Natural killer cell treated with Interleukin-12 subunit alpha and Interleukin-12 subunit beta and Interleukin-15 and Interleukin-18, amount 100 ng/mL, for 72 hours (primary cell): ENCODE results near the gene TMOD2. TPM values are rescaled to one million over a fixed set of nuclear protein-coding genes. Genes with fewer than 3 reads are reported as not detected.
A peak's percentile ranks its signal among the peaks of the same experiment; 100 is the strongest.

ENCODE experiments used
- ATAC-seq, 2 donors: fragments of 150-1000 bp; cut with Tn5 transposase in 1 of 2; sonication (Bioruptor Pico), chemical (Tn5 transposase) in 1 of 2; 2 replicates each; pipeline ENCODE4 v1.10.0; 2021
- DNase-seq: peaks from one replicate; pipeline ENCODE4 v3.0.0; 2022; ENCODE audit warnings: low spot score
- H3K27ac Mint-ChIP-seq, 2 donors: 1 replicate in 1 of 2; 2 replicates in 1 of 2; pipeline ENCODE4 v1.8.0; 2022; ENCODE audit warnings: mixed read lengths in 2 of 2, mild to moderate bottlenecking in 1 of 2, moderate library complexity in 1 of 2
- H3K27me3 Mint-ChIP-seq, 2 donors: 1 replicate in 1 of 2; 2 replicates in 1 of 2; pipeline ENCODE4 v1.8.0; 2022; ENCODE audit warnings: mixed read lengths in 2 of 2
- H3K36me3 Mint-ChIP-seq: one replicate; pipeline ENCODE4 v1.8.0; 2022; ENCODE audit warnings: mixed read lengths
- H3K4me1 Mint-ChIP-seq, 2 donors: 1 replicate in 1 of 2; 2 replicates in 1 of 2; pipeline ENCODE4 v1.8.0; 2022; ENCODE audit warnings: low read depth in 2 of 2, mixed read lengths in 2 of 2, mild to moderate bottlenecking in 1 of 2
- H3K4me3 Mint-ChIP-seq: one replicate; pipeline ENCODE4 v1.8.0; 2022; ENCODE audit warnings: mixed read lengths
- H3K9me3 Mint-ChIP-seq: 2 replicates; pipeline ENCODE4 v1.8.0; 2022; ENCODE audit warnings: mixed read lengths
- total RNA-seq, 2 donors: library from RNA; stranded (reverse); gene quantifications; one replicate each; pipeline ENCODE4 v1.2.3, GENCODE V29; 2022

The TMOD2 gene
- total RNA-seq, 2 donors from 2014 or later, result 2.6 to 7.2 TPM

DNA sequence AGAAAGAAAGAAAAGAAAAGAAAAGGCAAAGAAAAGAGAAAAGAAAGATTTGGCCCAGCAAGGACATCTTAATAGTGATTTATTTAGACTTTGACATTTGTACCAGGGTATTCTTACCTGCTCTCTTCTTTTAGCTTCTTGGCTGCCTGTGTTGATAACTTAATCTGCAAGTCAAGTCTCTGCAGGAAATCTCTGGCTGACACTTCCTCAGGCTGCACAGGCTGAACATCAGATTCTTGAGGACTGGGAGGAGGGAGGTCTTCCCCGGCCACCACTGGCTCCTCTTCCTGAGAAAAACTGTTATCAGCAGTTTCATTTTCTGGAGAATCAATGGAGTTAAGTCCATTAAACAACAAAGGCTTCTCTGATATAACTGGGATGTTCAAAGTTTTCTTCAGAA, 26.7 kb upstream of the TMOD2 start:
- Mint-ChIP-seq H3K4me3 (no peak overlapping the region), H3K36me3 (peaks cover 5% of the 10 kb centered on the region), H3K9me3 (no peaks in the 10 kb centered on the region), H3K27me3 (no peaks in the 10 kb centered on the region), H3K4me1 (peaks cover 20 to 31% of the 10 kb centered on the region in 2 donors), H3K27ac (peak overlapping the region in 1 of 2 donors; percentile 60)
- no peak for ATAC-seq
- no peak for DNase-seq

- H3K27me3 Mint-ChIP-seq, result no peaks in the 10 kb centered on the region
- DNase-seq (no peak), ATAC-seq (peak in 1 of 2 donors; percentile 73)
- no peak overlapping the region for H3K4me3 Mint-ChIP-seq
- H3K36me3 Mint-ChIP-seq, result peaks cover 8% of the 10 kb centered on the region
- H3K27ac Mint-ChIP-seq, result peak overlapping the region in 1 of 2 donors; percentile 72
- H3K4me1 Mint-ChIP-seq, result peaks cover 33 to 43% of the 10 kb centered on the region in 2 donors
- H3K9me3 Mint-ChIP-seq, result peaks cover 4% of the 10 kb centered on the region
Observed at GRCh38 chr15:51726302-51727073, 24.9 kb upstream of the TMOD2 start.

- no peak for ATAC-seq
- H3K4me1 Mint-ChIP-seq, result peaks cover 42 to 48% of the 10 kb centered on the region in 2 donors
- no peaks in the 10 kb centered on the region for H3K27me3 Mint-ChIP-seq
- no peak for DNase-seq
- peak overlapping the region; percentile 5 to 72 for H3K27ac Mint-ChIP-seq
- no peak overlapping the region for H3K4me3 Mint-ChIP-seq
- peaks cover 6% of the 10 kb centered on the region for H3K36me3 Mint-ChIP-seq
- peaks cover 4% of the 10 kb centered on the region for H3K9me3 Mint-ChIP-seq
Observed at GRCh38 chr15:51727141-51727897, 24.1 kb upstream of the TMOD2 start.

DNA sequence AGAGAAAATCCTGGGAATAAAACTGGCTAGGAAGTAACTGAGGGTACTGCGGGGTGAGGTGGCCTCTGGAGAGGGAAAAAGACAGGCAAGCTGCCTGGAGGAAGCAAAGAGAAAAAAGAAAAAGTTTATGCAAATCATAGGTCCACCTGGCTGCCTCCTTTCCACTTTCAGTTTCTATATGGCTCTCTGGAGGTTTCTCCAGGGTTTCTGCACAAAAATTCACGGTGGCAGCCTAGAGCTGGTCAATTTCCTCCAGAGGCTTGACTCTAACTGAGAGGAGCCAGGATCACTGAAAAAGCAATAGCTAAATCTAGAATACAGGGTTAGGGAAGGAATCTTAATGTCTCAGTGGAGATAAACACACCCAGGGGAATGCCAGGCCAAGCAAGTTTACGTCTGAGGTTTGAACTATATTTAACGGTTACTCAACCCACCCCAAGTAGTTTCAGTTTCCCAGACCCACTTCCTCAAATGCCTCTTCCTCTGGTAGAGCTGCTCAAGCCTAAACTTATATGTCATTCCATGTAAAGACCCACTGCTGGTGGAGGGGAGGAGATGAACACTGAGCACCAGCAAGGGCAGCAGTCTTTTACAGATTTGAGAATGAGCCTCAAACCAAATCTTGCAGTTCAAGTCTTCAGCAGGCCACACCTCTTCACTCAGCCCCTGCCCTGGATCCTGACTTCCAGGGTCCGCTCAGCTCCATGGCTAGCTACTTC, 19.7 kb upstream of the TMOD2 start:
- H3K4me3 Mint-ChIP-seq, result peak overlapping the region; percentile 97
- peaks cover 61 to 65% of the 10 kb centered on the region in 2 donors for H3K4me1 Mint-ChIP-seq
- peaks cover 4% of the 10 kb centered on the region for H3K9me3 Mint-ChIP-seq
- H3K36me3 Mint-ChIP-seq, result peaks cover 6% of the 10 kb centered on the region
- H3K27ac Mint-ChIP-seq, result peak overlapping the region; percentile 92 to 94
- no peaks in the 10 kb centered on the region for H3K27me3 Mint-ChIP-seq
- ATAC-seq (peak; percentile 66 to 86), DNase-seq (peak; percentile 69)

DNA sequence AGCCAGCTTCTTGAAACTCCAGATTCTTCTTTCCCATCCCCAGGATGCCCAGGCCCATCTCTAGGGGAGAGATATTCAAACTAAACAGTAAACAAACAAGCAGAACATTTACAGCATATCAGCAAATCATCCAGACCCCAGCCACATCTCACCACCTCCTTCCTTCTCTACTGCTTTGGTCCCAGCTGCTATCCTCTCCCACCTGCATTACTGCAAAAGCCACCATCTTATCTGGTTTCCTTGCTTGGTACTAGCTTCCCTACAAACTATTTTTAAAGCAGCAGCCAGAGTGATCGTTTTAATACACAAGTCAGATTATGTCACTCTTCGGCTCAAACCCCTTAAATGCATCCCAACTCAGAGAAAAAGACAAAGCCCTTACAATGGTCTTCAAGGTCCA, 18.8 kb upstream of the TMOD2 start:
- peaks cover 4% of the 10 kb centered on the region for H3K9me3 Mint-ChIP-seq
- H3K4me3 Mint-ChIP-seq, result peak overlapping the region; percentile 97
- H3K36me3 Mint-ChIP-seq, result peaks cover 6% of the 10 kb centered on the region
- peaks cover 53 to 56% of the 10 kb centered on the region in 2 donors for H3K4me1 Mint-ChIP-seq
- ATAC-seq (no peak), DNase-seq (no peak)
- H3K27me3 Mint-ChIP-seq, result no peaks in the 10 kb centered on the region
- peak overlapping the region; percentile 92 to 94 for H3K27ac Mint-ChIP-seq

GRCh38 chr15:51735228-51736010, 16.0 kb upstream of the TMOD2 start:
- ATAC-seq (no peak), DNase-seq (no peak)
- H3K9me3 Mint-ChIP-seq, result peaks cover 4% of the 10 kb centered on the region

GRCh38 chr15:51736069-51736468, 15.3 kb upstream of the TMOD2 start:
- H3K4me3 Mint-ChIP-seq, result peak overlapping the region; percentile 73
- no peaks in the 10 kb centered on the region for H3K27me3 Mint-ChIP-seq
- peak; percentile 62 to 68 for ATAC-seq
- no peaks in the 10 kb centered on the region for H3K9me3 Mint-ChIP-seq
- peak overlapping the region; percentile 75 to 93 for H3K27ac Mint-ChIP-seq
- H3K36me3 Mint-ChIP-seq, result no peaks in the 10 kb centered on the region
- H3K4me1 Mint-ChIP-seq, result peaks cover 53 to 60% of the 10 kb centered on the region in 2 donors
- DNase-seq, result no peak

More at GRCh38 chr15:51735228-51736010, 16.0 kb upstream of the TMOD2 start:
- H3K27ac Mint-ChIP-seq, result peak overlapping the region; percentile 75 to 93
- no peaks in the 10 kb centered on the region for H3K27me3 Mint-ChIP-seq
- H3K36me3 Mint-ChIP-seq, result peaks cover 5% of the 10 kb centered on the region
- H3K4me3 Mint-ChIP-seq, result peak overlapping the region; percentile 73
- peaks cover 60 to 66% of the 10 kb centered on the region in 2 donors for H3K4me1 Mint-ChIP-seq

DNA sequence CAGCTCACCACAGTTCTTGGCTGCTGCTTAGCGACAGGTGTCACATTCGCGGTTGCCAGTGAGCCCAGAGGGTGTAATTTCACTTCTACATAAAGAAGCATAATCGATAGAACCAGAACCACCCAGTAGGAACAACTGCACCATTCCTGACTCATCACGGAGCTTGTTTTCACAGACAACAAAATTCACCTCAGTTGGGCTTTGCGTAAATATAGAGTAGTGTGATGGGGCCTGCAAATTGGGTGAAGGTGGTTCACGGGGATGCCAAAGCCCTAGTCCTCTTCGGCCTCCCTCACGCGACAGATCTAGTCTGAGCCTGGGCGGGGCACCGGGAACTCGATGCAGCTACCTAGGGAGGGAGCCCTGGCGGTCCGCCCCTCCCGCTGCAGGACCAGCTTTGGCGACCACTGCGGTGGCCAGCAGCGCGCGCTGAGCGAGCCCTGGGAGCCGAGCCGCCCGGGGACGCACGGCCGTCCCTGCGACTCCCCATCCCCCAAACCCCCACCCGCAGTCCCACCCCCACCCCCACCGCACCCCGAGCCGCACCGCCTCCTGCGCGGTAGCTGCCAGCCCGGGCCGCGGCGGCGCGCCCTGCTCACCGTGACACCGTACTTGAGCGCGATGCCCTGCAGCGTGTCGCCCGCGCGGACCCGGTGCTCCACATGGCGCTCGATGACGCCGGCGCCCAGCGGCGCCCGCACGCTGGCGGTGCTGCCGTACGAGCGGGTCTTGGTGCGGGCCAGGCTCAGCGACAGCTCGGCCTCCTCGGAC, 14.5 kb upstream of the TMOD2 start:
- H3K4me3 Mint-ChIP-seq, result peak overlapping the region; percentile 73
- H3K27ac Mint-ChIP-seq, result peak overlapping the region; percentile 75 to 93
- no peaks in the 10 kb centered on the region for H3K36me3 Mint-ChIP-seq
- DNase-seq (peak; percentile 64), ATAC-seq (peak; percentile 63 to 69)
- H3K4me1 Mint-ChIP-seq, result peaks cover 45 to 51% of the 10 kb centered on the region in 2 donors
- H3K27me3 Mint-ChIP-seq, result no peaks in the 10 kb centered on the region
- no peaks in the 10 kb centered on the region for H3K9me3 Mint-ChIP-seq

GRCh38 chr15:51737522-51738305, 13.7 kb upstream of the TMOD2 start, which contains the start of gene LYSMD2:
Gene LYSMD2, minus strand, starts transcription at chr15:51737655. Its CDS starts 33 bp downstream, at chr15:51737622.
- peak within 1 kb of the TSS; percentile 75 to 93 for H3K27ac Mint-ChIP-seq
- no peaks in the 10 kb centered on the region for H3K9me3 Mint-ChIP-seq
- ATAC-seq (peak; percentile 84 to 90), DNase-seq (peak; percentile 90)
- peak within 1 kb of the TSS; percentile 76 for H3K4me3 Mint-ChIP-seq
- H3K4me1 Mint-ChIP-seq, result peaks cover 37 to 43% of the 10 kb centered on the region in 2 donors
- H3K27me3 Mint-ChIP-seq, result no peaks in the 10 kb centered on the region
- no peaks in the 10 kb centered on the region for H3K36me3 Mint-ChIP-seq

DNA sequence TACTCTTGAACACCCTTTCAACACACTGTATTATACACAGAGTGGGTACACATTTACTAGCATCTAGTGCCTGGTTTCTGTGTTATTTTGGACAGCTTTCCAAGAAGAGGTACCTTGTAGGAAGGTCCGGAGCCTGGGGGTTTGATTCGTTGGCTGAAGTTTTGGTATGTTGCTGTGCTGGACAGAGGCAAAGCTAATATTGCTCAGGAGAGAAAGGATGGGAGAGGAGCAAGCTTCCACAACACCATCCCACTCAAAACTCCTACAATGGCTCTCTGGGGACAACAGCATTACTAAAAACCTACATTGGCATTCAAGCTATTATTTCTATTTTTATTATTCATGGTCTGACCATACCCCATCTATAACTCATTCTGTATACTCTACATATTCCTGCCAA, 12.8 kb upstream of the TMOD2 start:
- peak overlapping the region; percentile 74 to 87 for H3K27ac Mint-ChIP-seq
- H3K36me3 Mint-ChIP-seq, result no peaks in the 10 kb centered on the region
- peak overlapping the region; percentile 76 for H3K4me3 Mint-ChIP-seq
- DNase-seq, result no peak
- peaks cover 28 to 35% of the 10 kb centered on the region in 2 donors for H3K4me1 Mint-ChIP-seq
- ATAC-seq, result no peak
- no peaks in the 10 kb centered on the region for H3K9me3 Mint-ChIP-seq
- peaks cover 0 to 2% of the 10 kb centered on the region in 2 donors for H3K27me3 Mint-ChIP-seq

DNA sequence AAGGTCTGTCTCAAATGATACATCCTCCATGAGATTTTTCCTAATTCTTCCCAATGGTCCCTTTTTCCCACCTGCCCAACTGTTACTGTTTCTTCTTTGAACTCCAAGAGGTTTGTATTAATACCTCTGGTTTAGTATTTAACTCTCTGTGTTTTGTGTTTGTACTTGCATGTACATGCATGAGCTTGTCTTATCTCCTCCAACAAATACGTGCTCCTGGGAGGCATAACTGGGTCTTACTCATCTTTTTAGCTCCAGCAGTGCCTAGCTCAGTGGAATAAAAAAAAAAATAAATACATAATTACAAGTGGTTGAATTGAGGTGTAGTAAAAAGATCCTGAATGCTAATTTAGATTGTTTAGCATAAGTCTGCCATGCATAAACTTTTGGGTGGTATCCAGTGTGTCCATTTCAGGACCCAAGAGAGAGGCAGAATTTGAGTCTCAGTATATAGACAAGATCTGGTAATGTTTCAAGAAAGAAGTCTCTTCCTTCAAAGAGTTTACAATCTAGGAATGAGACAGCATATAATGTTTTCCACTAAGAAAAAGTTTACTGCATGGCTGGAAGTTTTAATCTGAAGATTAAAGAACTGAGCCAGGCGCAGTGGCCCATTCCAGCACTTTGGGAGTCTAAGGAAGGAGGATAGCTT, 12.2 kb upstream of the TMOD2 start:
- Mint-ChIP-seq H3K27me3 (peaks cover 5 to 8% of the 10 kb centered on the region in 2 donors), H3K27ac (peak overlapping the region; percentile 74 to 87), H3K36me3 (no peaks in the 10 kb centered on the region), H3K4me3 (peak overlapping the region; percentile 76), H3K4me1 (peaks cover 27 to 34% of the 10 kb centered on the region in 2 donors), H3K9me3 (no peaks in the 10 kb centered on the region)
- DNase-seq, result no peak
- no peak for ATAC-seq
